ENCODE measurements around the gene AP4B1.

AP4B1 gene

GRCh38 chr1:113881661-113882060 lies 22.9 kb downstream of the AP4B1 start:
- no peak overlapping the region for H3K4me3 ChIP-seq (ENCODE audit: low read length)
- no peak for TF ChIP-seq CTCF (conservative IDR thresholded peaks at IDR 0.05; ENCODE audit: low read depth, low read length)
- DNase-seq (ENCODE audit: low read depth) = no peak

GRCh38 chr1:113879739-113880038 lies 24.9 kb downstream of the AP4B1 start:
- no peak for TF ChIP-seq CTCF (conservative IDR thresholded peaks at IDR 0.05; ENCODE audit: low read depth, low read length)
- no peak for DNase-seq (ENCODE audit: low read depth)
- H3K4me3 ChIP-seq (ENCODE audit: low read length) = no peak overlapping the region

- TF ChIP-seq CTCF (conservative IDR thresholded peaks at IDR 0.05; ENCODE audit: low read depth, low read length) = no peak
- H3K4me3 ChIP-seq (ENCODE audit: low read length) = no peak overlapping the region
- DNase-seq (ENCODE audit: low read depth) = no peak
Observed at GRCh38 chr1:113876176-113876575, 28.4 kb downstream of the AP4B1 start.

DNA sequence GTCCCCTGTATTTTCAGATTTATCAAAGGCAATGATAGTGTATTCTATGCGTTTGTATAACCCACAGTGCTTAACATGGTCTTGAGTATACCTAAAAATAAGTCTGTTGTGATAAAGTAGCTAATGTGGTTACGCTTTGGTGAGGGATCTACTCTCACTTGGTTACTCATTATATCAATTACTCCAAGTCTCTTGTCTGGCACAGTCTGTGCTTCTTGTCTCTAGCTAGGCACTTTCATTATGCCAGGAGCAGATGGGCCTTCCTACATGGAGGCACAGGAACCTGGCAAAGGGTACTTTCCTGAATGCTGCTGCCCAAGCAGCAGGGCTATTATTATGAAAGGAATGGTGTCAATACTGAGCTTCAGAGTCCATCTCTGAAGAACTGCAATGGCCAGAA lies 28.9 kb downstream of the AP4B1 start:
- H3K4me3 ChIP-seq (ENCODE audit: low read length) = no peak overlapping the region
- TF ChIP-seq CTCF (conservative IDR thresholded peaks at IDR 0.05; ENCODE audit: low read depth, low read length) = no peak
- no peak for DNase-seq (ENCODE audit: low read depth)

DNA sequence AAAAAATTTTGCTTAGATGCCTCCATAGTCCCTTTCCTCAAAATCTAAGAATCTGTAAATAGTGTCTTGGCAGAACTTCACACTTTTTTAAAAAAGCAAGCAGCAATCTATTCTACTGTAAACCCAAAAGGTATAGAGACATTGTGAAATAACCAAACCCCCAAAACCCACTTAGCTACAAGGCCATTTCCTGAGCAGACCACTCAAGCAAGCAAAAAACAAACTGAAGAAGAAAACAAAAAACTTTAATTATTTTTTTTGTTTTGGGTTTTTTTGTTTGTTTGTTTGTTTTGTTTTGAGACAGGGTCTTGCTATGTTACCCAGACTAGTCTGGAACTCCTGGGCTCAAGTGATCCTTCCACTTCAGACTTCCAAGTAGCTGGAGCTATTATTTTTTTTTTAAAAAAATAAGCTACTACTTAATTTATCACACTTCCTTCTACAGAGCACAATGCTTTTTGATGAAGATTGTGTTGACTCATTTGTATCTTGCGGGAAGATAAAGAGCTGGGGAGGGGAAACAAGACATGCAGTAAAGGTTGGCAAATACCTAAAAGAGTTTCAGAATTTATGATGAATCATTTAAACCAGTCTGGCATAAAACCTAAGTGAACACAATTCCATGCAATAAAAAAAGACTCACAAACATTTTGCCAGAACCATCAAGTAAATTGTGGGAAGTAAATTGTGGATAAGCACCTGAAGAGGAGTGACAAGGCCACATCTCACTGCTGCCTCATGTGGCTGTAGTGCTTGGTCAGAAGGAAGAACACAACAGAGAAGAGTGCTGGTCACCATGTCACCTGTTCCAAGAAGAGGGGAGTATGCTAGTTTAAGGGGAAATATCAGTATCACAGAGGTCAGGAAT lies 30.4 kb downstream of the AP4B1 start:
- no peak for TF ChIP-seq CTCF (conservative IDR thresholded peaks at IDR 0.05; ENCODE audit: low read depth, low read length)
- no peak for DNase-seq (ENCODE audit: low read depth)
- H3K4me3 ChIP-seq (ENCODE audit: low read length) = no peak overlapping the region

DNA sequence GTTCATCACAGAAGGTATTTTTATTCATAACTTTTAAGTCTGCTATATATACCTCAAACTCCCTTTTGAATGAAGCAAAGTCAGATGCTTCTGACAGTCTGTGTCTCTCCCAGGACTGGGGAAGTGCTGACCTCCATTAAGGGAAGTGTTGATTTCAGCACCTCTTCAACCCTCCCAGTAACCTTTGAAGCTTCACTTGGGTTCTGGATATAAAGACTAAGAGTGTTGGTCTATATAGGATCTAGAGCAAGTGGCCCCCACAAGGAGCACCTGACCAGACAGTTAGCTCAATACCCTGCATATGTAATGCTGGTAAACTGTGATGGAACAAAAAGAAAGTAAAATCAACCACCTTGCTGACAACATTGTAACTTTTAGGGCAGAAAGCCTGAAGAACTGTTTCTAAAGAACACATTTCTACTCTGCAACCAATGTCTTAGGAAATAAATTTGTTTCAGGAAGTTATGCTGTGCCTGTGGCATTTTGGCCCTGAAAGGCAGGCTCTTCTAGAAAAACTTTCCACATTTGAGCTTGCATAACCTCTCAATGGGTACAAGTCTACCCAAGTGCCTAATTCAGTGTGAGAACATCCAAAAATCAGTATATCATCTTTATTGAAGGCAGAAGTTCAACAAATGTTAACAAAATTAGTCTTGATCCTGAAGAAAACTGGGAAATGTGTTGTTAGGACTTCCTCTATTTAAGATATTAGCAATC lies 32.2 kb downstream of the AP4B1 start:
- no peak for DNase-seq (ENCODE audit: low read depth)
- no peak overlapping the region for H3K4me3 ChIP-seq (ENCODE audit: low read length)
- no peak for TF ChIP-seq CTCF (conservative IDR thresholded peaks at IDR 0.05; ENCODE audit: low read depth, low read length)
